Measurements from ENCODE around the gene CTCFL.
A peak's percentile ranks its signal among the peaks of the same experiment; 100 is the strongest.
"Not testable (repeated sequence)": the region's sequence is repeated elsewhere in the genome, so short reads cannot be mapped to it uniquely, and the experiment has no call there.

The CTCFL gene

GRCh38 chr20:57535297-57535696 is 10.4 kb upstream of the CTCFL start:
- no peak for DNase-seq

- DNase-seq = no peak
These were observed 7.2 kb upstream of the CTCFL start for GRCh38 chr20:57532104-57532503.

- DNase-seq = no peak
These were observed 5.5 kb upstream of the CTCFL start for GRCh38 chr20:57530327-57530981.

GRCh38 chr20:57529810-57530209 is 4.9 kb upstream of the CTCFL start:
- DNase-seq = no peak

GRCh38 chr20:57529160-57529585 is 4.2 kb upstream of the CTCFL start:
- DNase-seq = no peak

- DNase-seq = no peak
These were observed 3.2 kb upstream of the CTCFL start for GRCh38 chr20:57528148-57528547.

GRCh38 chr20:57527728-57528127 is 2.8 kb upstream of the CTCFL start:
- DNase-seq = no peak

- DNase-seq = no peak
These were observed 2.0 kb upstream of the CTCFL start for GRCh38 chr20:57526885-57527460.

GRCh38 chr20:57526087-57526884 is 1.3 kb upstream of the CTCFL start:
- DNase-seq = no peak

- DNase-seq = no peak
These were observed 567 bp upstream of the CTCFL start for GRCh38 chr20:57525328-57526086.

- no peak for DNase-seq
These were observed 1.2 kb downstream of the CTCFL start for GRCh38 chr20:57523782-57524181.

GRCh38 chr20:57522380-57523140 is 2.4 kb downstream of the CTCFL start:
- no peak for DNase-seq

GRCh38 chr20:57517904-57518303 is 7.0 kb downstream of the CTCFL start:
- DNase-seq = no peak

GRCh38 chr20:57514273-57514751 is 10.6 kb downstream of the CTCFL start:
- DNase-seq = peak; percentile 30

GRCh38 chr20:57513199-57513598 is 11.7 kb downstream of the CTCFL start:
- no peak for DNase-seq

GRCh38 chr20:57512432-57512831 is 12.5 kb downstream of the CTCFL start:
- no peak for DNase-seq

GRCh38 chr20:57511709-57512108 is 13.2 kb downstream of the CTCFL start:
- not testable (repeated sequence) for DNase-seq

- no peak for DNase-seq
These were observed 15.2 kb downstream of the CTCFL start for GRCh38 chr20:57509665-57510237.

GRCh38 chr20:57508831-57509230 is 16.1 kb downstream of the CTCFL start:
- DNase-seq = no peak

- no peak for DNase-seq
These were observed 16.6 kb downstream of the CTCFL start for GRCh38 chr20:57508381-57508780.

- no peak for DNase-seq
These were observed 17.5 kb downstream of the CTCFL start for GRCh38 chr20:57507477-57507876.

GRCh38 chr20:57505979-57506378 is 19.0 kb downstream of the CTCFL start:
- DNase-seq = no peak

Measured in activated T-cell treated with anti-CD3 and anti-CD28 coated beads, Interleukin-2, amount 50 U/mL, for 1 hour (primary cell).